ENCODE data around the gene EFEMP2.

EFEMP2 gene

DNA sequence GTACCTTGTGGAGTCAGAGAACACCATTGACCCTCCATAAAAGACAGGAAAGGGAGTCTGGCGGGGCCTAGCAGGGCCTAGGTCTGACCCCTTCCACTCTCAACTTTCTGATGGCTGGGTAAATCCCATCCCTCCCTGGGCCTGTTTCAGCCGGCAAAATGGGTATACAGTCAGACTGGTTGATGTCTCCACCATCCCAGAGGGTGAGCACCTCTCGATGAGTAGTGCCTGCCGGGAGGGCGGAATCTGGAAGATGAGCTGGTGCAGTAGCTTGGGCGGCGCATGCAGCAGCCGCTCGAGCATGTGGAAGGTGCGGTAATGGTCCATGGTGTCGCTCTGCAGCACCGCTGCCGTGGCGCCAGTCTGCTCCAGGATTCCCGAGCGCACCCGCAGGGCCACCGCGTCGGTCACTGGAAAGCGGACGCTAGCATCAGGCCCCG lies 15.1 kb upstream of the EFEMP2 start:
- peak overlapping the region; percentile 82 for H3K9ac ChIP-seq (ENCODE audit: low read depth, low read length, poor library complexity, severe bottlenecking)
- peaks cover 21% of the 10 kb centered on the region for H4K20me1 ChIP-seq (ENCODE audit: insufficient read depth, low read length, poor library complexity, severe bottlenecking)
- no peaks in the 10 kb centered on the region; the same call in 1 of the 2 replicates for H3F3A ChIP-seq (ENCODE audit: low read depth)
- peak overlapping the region; percentile 92 for H3K4me2 ChIP-seq (ENCODE audit: low read depth, low read length, poor library complexity, severe bottlenecking)
- H3K9me2 ChIP-seq (replicated peaks; ENCODE audit: low read depth, low read length): no peaks in the 10 kb centered on the region
- TF ChIP-seq, protein P1, sequence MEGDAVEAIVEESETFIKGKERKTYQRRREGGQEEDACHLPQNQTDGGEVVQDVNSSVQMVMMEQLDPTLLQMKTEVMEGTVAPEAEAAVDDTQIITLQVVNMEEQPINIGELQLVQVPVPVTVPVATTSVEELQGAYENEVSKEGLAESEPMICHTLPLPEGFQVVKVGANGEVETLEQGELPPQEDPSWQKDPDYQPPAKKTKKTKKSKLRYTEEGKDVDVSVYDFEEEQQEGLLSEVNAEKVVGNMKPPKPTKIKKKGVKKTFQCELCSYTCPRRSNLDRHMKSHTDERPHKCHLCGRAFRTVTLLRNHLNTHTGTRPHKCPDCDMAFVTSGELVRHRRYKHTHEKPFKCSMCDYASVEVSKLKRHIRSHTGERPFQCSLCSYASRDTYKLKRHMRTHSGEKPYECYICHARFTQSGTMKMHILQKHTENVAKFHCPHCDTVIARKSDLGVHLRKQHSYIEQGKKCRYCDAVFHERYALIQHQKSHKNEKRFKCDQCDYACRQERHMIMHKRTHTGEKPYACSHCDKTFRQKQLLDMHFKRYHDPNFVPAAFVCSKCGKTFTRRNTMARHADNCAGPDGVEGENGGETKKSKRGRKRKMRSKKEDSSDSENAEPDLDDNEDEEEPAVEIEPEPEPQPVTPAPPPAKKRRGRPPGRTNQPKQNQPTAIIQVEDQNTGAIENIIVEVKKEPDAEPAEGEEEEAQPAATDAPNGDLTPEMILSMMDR (conservative IDR thresholded peaks at IDR 0.05; ENCODE audit: low read length): no peak
- no peak for TF ChIP-seq EZH2phosphoT487 (IDR thresholded peaks at IDR 0.05; ENCODE audit: borderline replicate concordance)
- H2AFZ ChIP-seq (ENCODE audit: low read length): peak overlapping the region; percentile 77
- no peaks in the 10 kb centered on the region for H3K9me3 ChIP-seq (ENCODE audit: insufficient read depth, low read depth, low read length)
- peak overlapping the region; percentile 85 for H3K4me3 ChIP-seq (ENCODE audit: low read length, poor library complexity, severe bottlenecking)
- H3K79me2 ChIP-seq (ENCODE audit: insufficient read depth, low read length): peaks cover 64% of the 10 kb centered on the region
- H3K27me3 ChIP-seq (ENCODE audit: insufficient read depth, low read length, poor library complexity, severe bottlenecking): no peaks in the 10 kb centered on the region
- H3K4me1 ChIP-seq (ENCODE audit: insufficient read depth, low read length, poor library complexity, severe bottlenecking): peaks cover 60% of the 10 kb centered on the region
- peaks cover 11% of the 10 kb centered on the region; the same call in 1 of the 2 replicates for H3K36me3 ChIP-seq (ENCODE audit: insufficient read depth, low read length)

DNA sequence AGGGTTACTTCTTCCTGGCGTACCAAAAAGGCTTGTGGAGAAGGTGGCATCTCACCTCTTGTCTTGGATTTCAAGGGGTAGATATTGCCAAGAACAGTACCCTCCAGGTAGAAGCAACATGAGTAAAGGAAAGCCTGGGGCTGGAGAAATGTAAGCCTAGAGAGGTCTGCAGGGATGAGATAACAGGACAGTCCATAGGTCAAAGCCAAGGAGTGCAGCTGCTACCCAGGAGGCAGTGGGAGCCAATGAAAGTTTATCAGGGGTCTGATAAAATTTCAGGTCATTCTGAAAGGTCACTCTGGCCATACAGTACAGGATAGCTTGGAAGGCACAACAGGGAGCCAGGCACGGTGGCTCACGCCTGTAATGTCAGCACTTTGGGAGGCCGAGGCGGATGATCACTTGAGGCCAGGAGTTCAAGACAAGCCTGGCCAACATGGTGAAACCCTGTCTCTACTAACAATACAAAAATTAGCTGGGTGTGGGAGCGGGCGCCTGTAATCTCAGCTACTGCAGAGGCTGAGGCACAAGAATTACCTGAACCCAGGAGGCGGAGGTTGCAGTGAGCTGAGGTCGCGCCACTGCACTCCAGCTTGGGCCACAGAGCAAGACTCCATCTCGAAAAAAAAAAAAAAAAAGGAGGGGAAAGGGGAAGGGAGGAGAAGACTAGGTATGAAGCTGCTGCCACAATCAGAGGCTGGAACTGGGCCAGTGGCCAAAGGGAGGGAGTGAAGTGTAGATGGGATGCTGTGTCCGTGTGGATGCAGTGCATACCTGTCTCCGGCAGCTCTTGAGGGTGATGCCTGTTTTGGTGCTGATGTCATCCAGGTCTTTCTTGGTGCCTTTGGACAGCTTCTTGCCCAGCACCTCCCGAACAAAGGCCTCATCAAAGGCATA lies 14.5 kb upstream of the EFEMP2 start:
- peaks cover 57% of the 10 kb centered on the region for H3K79me2 ChIP-seq (ENCODE audit: insufficient read depth, low read length)
- H3F3A ChIP-seq (ENCODE audit: low read depth): no peaks in the 10 kb centered on the region; the same call in 1 of the 2 replicates
- H3K4me3 ChIP-seq (ENCODE audit: low read length, poor library complexity, severe bottlenecking): peak overlapping the region; percentile 85

DNA sequence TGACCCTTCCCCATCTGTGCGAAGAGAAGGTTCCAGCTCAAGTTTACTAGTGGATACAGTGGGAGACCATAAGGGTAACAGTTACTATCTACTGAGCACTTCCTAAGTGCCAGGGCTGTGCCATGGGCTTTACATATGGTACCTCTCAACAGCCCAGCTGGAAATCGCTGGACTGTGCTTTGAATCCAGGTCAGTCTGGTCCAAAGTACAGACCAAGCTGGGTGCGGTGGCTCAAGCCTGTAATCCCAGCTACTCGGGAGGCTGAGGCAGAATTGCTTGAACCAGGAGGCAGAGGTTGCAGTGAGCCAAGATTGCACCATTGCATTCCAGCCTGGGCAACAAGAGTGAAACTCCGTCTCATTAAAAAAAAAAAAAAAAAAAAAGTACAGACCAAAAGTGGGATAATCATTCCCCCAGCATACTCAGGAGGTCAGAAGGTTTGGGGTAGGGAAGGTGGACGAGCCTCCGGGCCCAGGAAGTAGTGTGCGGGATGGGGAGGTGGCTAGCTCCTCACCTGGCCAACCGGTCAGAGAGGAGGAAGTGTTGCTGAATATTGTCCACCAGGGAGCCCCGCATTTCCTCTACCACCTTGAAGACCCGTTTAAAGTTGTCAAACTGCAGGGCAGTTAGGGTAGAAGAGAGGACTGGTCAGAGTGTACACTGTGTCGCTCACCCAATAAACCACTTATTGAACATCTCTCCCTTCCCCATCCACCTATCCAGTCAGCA lies 13.4 kb upstream of the EFEMP2 start:
- Histone ChIP-seq H3K9me3 (ENCODE audit: insufficient read depth, low read depth, low read length) (no peaks in the 10 kb centered on the region), H3K36me3 (ENCODE audit: insufficient read depth, low read length) (peaks cover 11% of the 10 kb centered on the region; the same call in 1 of the 2 replicates)

More for the DNA sequence above, 14.5 kb upstream of the EFEMP2 start:
- no peaks in the 10 kb centered on the region for H3K9me3 ChIP-seq (ENCODE audit: insufficient read depth, low read depth, low read length)
- no peaks in the 10 kb centered on the region for H3K9me2 ChIP-seq (replicated peaks; ENCODE audit: low read depth, low read length)
- H3K36me3 ChIP-seq (ENCODE audit: insufficient read depth, low read length): peaks cover 11% of the 10 kb centered on the region; the same call in 1 of the 2 replicates
- peaks cover 17% of the 10 kb centered on the region for H4K20me1 ChIP-seq (ENCODE audit: insufficient read depth, low read length, poor library complexity, severe bottlenecking)
- H2AFZ ChIP-seq (ENCODE audit: low read length): no peak overlapping the region
- peaks cover 53% of the 10 kb centered on the region for H3K4me1 ChIP-seq (ENCODE audit: insufficient read depth, low read length, poor library complexity, severe bottlenecking)
- no peak for TF ChIP-seq EZH2phosphoT487 (IDR thresholded peaks at IDR 0.05; ENCODE audit: borderline replicate concordance)
- TF ChIP-seq, protein P1 (conservative IDR thresholded peaks at IDR 0.05; ENCODE audit: low read length): no peak
- peak overlapping the region; percentile 92 for H3K4me2 ChIP-seq (ENCODE audit: low read depth, low read length, poor library complexity, severe bottlenecking)
- H3K27me3 ChIP-seq (ENCODE audit: insufficient read depth, low read length, poor library complexity, severe bottlenecking): no peaks in the 10 kb centered on the region
- H3K9ac ChIP-seq (ENCODE audit: low read depth, low read length, poor library complexity, severe bottlenecking): peak overlapping the region; percentile 82

More for the DNA sequence above, 13.4 kb upstream of the EFEMP2 start:
- peaks cover 46% of the 10 kb centered on the region for H3K79me2 ChIP-seq (ENCODE audit: insufficient read depth, low read length)
- no peaks in the 10 kb centered on the region for H3K27me3 ChIP-seq (ENCODE audit: insufficient read depth, low read length, poor library complexity, severe bottlenecking)
- TF ChIP-seq, protein P1 (conservative IDR thresholded peaks at IDR 0.05; ENCODE audit: low read length): no peak
- TF ChIP-seq EZH2phosphoT487 (IDR thresholded peaks at IDR 0.05; ENCODE audit: borderline replicate concordance): no peak
- peak overlapping the region; percentile 92 for H3K4me2 ChIP-seq (ENCODE audit: low read depth, low read length, poor library complexity, severe bottlenecking)
- H3K9ac ChIP-seq (ENCODE audit: low read depth, low read length, poor library complexity, severe bottlenecking): peak overlapping the region; percentile 82
- peaks cover 8% of the 10 kb centered on the region for H4K20me1 ChIP-seq (ENCODE audit: insufficient read depth, low read length, poor library complexity, severe bottlenecking)
- H3K9me2 ChIP-seq (replicated peaks; ENCODE audit: low read depth, low read length): no peaks in the 10 kb centered on the region
- no peaks in the 10 kb centered on the region for H3F3A ChIP-seq (ENCODE audit: low read depth)
- peak overlapping the region; percentile 85 for H3K4me3 ChIP-seq (ENCODE audit: low read length, poor library complexity, severe bottlenecking)
- no peak overlapping the region for H2AFZ ChIP-seq (ENCODE audit: low read length)
- H3K4me1 ChIP-seq (ENCODE audit: insufficient read depth, low read length, poor library complexity, severe bottlenecking): peaks cover 53% of the 10 kb centered on the region
